Measurements from ENCODE around the gene BAMBI.

DNA sequence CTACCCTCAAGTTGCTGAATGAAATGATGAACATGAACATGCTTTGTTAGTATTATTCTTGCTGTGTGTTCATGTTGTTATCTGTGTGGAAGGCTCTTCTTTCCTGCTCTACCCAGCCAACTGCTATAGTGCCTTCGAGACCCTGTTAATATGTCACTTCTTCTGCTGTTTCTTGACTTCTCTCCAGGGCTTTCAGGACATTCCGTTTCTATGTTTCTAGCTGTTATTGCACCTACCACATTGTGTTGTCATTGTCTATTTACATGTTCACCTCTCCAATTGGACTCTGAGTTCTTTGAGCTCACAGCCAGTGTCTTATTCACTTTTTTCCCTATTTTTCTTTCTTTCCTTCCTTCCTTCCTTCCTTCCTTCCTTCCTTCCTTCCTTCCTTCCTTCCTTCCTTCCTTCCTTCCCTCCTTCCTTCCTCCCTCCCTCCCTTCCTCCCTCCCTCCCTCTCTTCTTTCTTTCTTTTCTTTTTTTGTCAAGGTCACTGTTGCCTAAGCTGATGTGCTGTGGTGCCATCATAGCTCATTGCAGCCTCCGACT lies 40.4 kb downstream of the BAMBI start:
- TF ChIP-seq CTCF (IDR thresholded peaks at IDR 0.05 in 8 of 11, conservative IDR thresholded peaks at IDR 0.05 in 3 of 11) (no peak), POLR2A (IDR thresholded peaks at IDR 0.05) (no peak), POLR2AphosphoS5 (IDR thresholded peaks at IDR 0.05) (no peak)

Measured in spleen (tissue), 7 donors.